GM12878 (cell line): Measurements from ENCODE around the gene PLSCR3.

Experiments
- EZH2 ChIP-seq: IDR thresholded peaks from 2 replicates; pipeline ENCODE4 v1.6.1; 2012; ENCODE audit warnings: low read depth, mild to moderate bottlenecking, control low read depth, inconsistent platforms, low read length, borderline replicate concordance; ENCODE audit not compliant: control insufficient read depth
- MTA3 ChIP-seq: IDR thresholded peaks from 2 replicates; pipeline ENCODE4 v1.6.1; 2012; ENCODE audit warnings: low read length, inconsistent platforms, borderline replicate concordance
- NBN ChIP-seq: fragments of 450-650 bp; IDR thresholded peaks from 2 replicates; pipeline ENCODE4 v1.6.1; 2016
- NR2C2 ChIP-seq: IDR thresholded peaks from 2 replicates; pipeline ENCODE4 v1.6.1; 2011; ENCODE audit warnings: borderline replicate concordance, low read depth; ENCODE audit not compliant: control insufficient read depth, insufficient read length
- POLR2A ChIP-seq: IDR thresholded peaks from 2 replicates; pipeline ENCODE4 v1.6.1; 2011; ENCODE audit warnings: low read depth, mild to moderate bottlenecking, low read length
- SMC3 ChIP-seq: IDR thresholded peaks from 2 replicates; pipeline ENCODE4 v1.6.1; 2011; ENCODE audit warnings: low read length, improper control_type of control experiment, borderline replicate concordance
- TCF3 ChIP-seq: IDR thresholded peaks from 2 replicates; pipeline ENCODE4 v1.6.1; 2012; ENCODE audit warnings: low read depth, mild to moderate bottlenecking, low read length, borderline replicate concordance; ENCODE audit not compliant: insufficient read depth
- ZNF384 ChIP-seq: IDR thresholded peaks from 2 replicates; pipeline ENCODE4 v1.6.1; 2012; ENCODE audit warnings: low read depth, mild to moderate bottlenecking, low read length, improper control_type of control experiment, borderline replicate concordance

GRCh38 chr17:7409716-7410115, 15.4 kb upstream of the PLSCR3 start:
- no peak for TF ChIP-seq TCF3
- TF ChIP-seq EZH2, result no peak
- TF ChIP-seq SMC3, result no peak
- no peak for TF ChIP-seq NR2C2
- no peak for TF ChIP-seq NBN
- TF ChIP-seq POLR2A, result no peak
- no peak for TF ChIP-seq MTA3
- no peak for TF ChIP-seq ZNF384
